DOHH2 (cell line): ENCODE measurements around the gene FAM168B.

Experiments used
- CTCF ChIP-seq: fragments of 200-600 bp; sonication (generic); IDR thresholded peaks from one replicate; pipeline ENCODE4 v1.5.1; 2014; ENCODE audit warnings: antibody characterized with exemption, mild to moderate bottlenecking, low read depth, low read length; ENCODE audit not compliant: poor library complexity, severe bottlenecking
- EZH2phosphoT487 ChIP-seq: fragments of 200-600 bp; sonication (generic); IDR thresholded peaks from 2 replicates; pipeline ENCODE4 v1.6.1; 2017; ENCODE audit warnings: borderline replicate concordance, mild to moderate bottlenecking, antibody characterized with exemption, low read length, moderate library complexity, mixed read lengths

DNA sequence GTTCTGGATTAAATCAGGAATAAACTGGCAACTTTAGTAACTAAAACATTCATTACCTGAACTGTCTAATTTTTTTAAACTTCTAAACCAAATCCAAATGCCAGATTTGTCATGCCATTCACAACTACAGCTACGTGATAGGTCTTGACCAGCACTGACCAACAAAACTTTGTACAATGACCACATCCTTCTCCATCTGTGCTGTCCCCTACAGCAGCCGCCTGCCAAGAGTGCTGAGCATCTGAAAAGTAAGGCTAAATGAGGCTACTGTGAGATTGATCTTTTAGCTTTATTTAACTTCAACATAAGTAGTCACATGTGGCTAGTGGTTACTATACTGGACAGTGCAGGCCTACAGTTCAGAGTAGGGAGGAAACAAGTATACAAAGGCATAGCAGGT lies 7.6 kb downstream of the FAM168B start:
- no peak for TF ChIP-seq CTCF
- TF ChIP-seq EZH2phosphoT487, result no peak
